ENCODE results near the gene TMEM132D.

- TF ChIP-seq EZH2 (IDR thresholded peaks at IDR 0.05) (no peak), CTCF (IDR thresholded peaks at IDR 0.05) (no peak)
Observed at GRCh38 chr12:129789921-129790320, 113.9 kb downstream of the TMEM132D start.
